GM12892 (cell line): ENCODE results near the gene KCNAB1.

Source experiments
- POLR2A ChIP-seq: IDR thresholded peaks from 2 replicates; pipeline ENCODE4 v1.6.1; 2011; ENCODE audit warnings: low read depth, low read length, control low read depth
- POLR2AphosphoS5 ChIP-seq: IDR thresholded peaks from 2 replicates; pipeline ENCODE4 v1.6.1; 2011; ENCODE audit warnings: low read depth, low read length, control low read depth
- TAF1 ChIP-seq: IDR thresholded peaks from 2 replicates; pipeline ENCODE4 v1.6.1; 2011; ENCODE audit warnings: low read depth, mild to moderate bottlenecking, control low read depth, low read length, borderline replicate concordance

DNA sequence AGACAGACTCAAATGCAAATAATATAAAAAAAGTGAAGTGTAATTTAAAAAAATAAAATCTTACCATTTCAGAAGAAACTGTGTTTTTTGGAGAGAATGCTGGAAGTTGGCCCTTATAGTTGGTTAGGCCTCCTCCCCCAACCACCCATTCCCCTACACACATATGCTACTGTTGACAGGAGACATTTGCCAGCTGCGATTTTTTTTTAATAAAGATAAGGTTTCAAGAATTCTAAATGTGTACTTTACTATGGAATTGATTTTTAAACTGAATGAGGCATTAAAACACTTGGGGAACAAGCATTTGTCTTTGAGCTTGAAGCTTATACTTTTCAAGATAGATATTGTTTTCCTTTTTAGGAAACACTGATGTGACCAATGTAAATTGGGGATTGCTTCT lies 438.9 kb downstream of the KCNAB1 start:
- no peak for TF ChIP-seq POLR2A
- TF ChIP-seq POLR2AphosphoS5: no peak
- no peak for TF ChIP-seq TAF1
